ENCODE measurements around the gene PIAS4. TPM values are rescaled to one million over a fixed set of nuclear protein-coding genes. Genes with fewer than 3 reads are reported as not detected.

PIAS4 gene
- total and polyA plus RNA-seq, 10 of the 15 experiments (the other 5 are each of a cell fraction or from before 2014, with no cell fraction given) = 0.13 to 25.1 (median 11.3) TPM

- Histone ChIP-seq H3K4me1 (ENCODE audit: control insufficient read depth, insufficient read depth, low read length) (peaks cover 21% of the 10 kb centered on the region), H3K4me3 (peak overlapping the region; percentile 97)
- SMC1A ChIA-PET (ENCODE audit: uncharacterized antibody, unreplicated experiment) = interaction anchor here (1.0 to 1.8 kb wide), 13 partner anchors 10 to 225 kb away, joined by 3 to 9 read pairs (median 5); partner anchors contain the start of genes APBA3 and DAPK3
- TF ChIP-seq NBN (IDR thresholded peaks at IDR 0.05) (no peak), ZNF217 (IDR thresholded peaks at IDR 0.05) (peak; percentile 78; the same call in 1 of the 2 replicates), RCOR1 (conservative IDR thresholded peaks at IDR 0.05; ENCODE audit: low read depth, low read length) (no peak), HDGF (IDR thresholded peaks at IDR 0.05) (no peak), NR2F1 (conservative IDR thresholded peaks at IDR 0.05) (no peak), TCF7 (IDR thresholded peaks at IDR 0.05; ENCODE audit: borderline replicate concordance) (no peak), E2F8 (IDR thresholded peaks at IDR 0.05; ENCODE audit: low read depth, partially characterized antibody) (no peak), MYB (IDR thresholded peaks at IDR 0.05; ENCODE audit: borderline replicate concordance, low read depth, low read length) (no peak), ZNF592 (IDR thresholded peaks at IDR 0.05) (no peak), SMC3 (IDR thresholded peaks at IDR 0.05; ENCODE audit: borderline replicate concordance, low read length) (peak; percentile 55; the same call in 1 of the 2 replicates), TCF3 (IDR thresholded peaks at IDR 0.05; ENCODE audit: borderline replicate concordance, insufficient read depth, low read depth, low read length) (no peak), ZNF24 (IDR thresholded peaks at IDR 0.05) (peak; percentile 71; the same call in 1 of the 2 replicates), CBX5 (IDR thresholded peaks at IDR 0.05; ENCODE audit: low read depth) (no peak), TAF1 (IDR thresholded peaks at IDR 0.05; ENCODE audit: borderline replicate concordance, low read depth, low read length) (no peak), EP300 (IDR thresholded peaks at IDR 0.05; ENCODE audit: borderline replicate concordance in 1 of 2, control insufficient read depth in 1 of 2, low read depth in 2 of 2, low read length in 2 of 2) (peak; percentile 4 to 38; a peak in 1 of 4 replicates)
Observed at GRCh38 chr19:3986260-3987041, 21.1 kb upstream of the PIAS4 start.

More at GRCh38 chr19:3986260-3987041, 21.1 kb upstream of the PIAS4 start:
- in situ Hi-C loops (cut with MboI) (loop anchor here (5.0 kb wide), 1 partner anchor 196 kb away; the partner anchor contains the start of genes ANKRD24 and SIRT6), intact Hi-C loops (cut with micrococcal nuclease; ENCODE audit: unreplicated experiment) (loop anchor here (1.0 to 5.0 kb wide), 6 partner anchors 81 to 416 kb away; partner anchors contain the start of genes CHAF1A, MAP2K2, SH3GL1 and ZBTB7A)
- RAD21 ChIA-PET (ENCODE audit: unreplicated experiment) = interaction anchor here (0.6 to 1.6 kb wide), 10 partner anchors 9 to 802 kb away, joined by 3 to 13 read pairs (median 4); partner anchors contain the start of gene DAPK3
- Histone ChIP-seq H4K20me1 (ENCODE audit: control insufficient read depth, insufficient read depth) (peaks cover 25% of the 10 kb centered on the region), H3K36me3 (ENCODE audit: control insufficient read depth in 2 of 2, insufficient read depth in 2 of 2, low read length in 1 of 2) (peaks cover 24 to 27% of the 10 kb centered on the region in 2 experiments), H3K9ac (ENCODE audit: control insufficient read depth, insufficient read depth, low read length) (peak overlapping the region; percentile 60; the same call in 1 of the 2 replicates), H3K27me3 (replicated peaks in 1 of 2; ENCODE audit: control insufficient read depth in 2 of 2, insufficient read depth in 2 of 2, low read length in 1 of 2) (no peaks in the 10 kb centered on the region), H2AFZ (ENCODE audit: control insufficient read depth, low read depth, low read length) (peak overlapping the region; percentile 76), H3K27ac (ENCODE audit: control insufficient read depth, insufficient read depth) (peak overlapping the region; percentile 64), H3K79me2 (ENCODE audit: control insufficient read depth, insufficient read depth, low read length) (peaks cover 40% of the 10 kb centered on the region), H3K4me2 (ENCODE audit: control insufficient read depth, insufficient read depth) (peak overlapping the region; percentile 99), H3K9me3 (replicated peaks; ENCODE audit: control insufficient read depth, insufficient read depth, low read length) (no peaks in the 10 kb centered on the region)
- 2% methylated on average over 21 of the region's 21 CpGs for WGBS (ENCODE audit: insufficient coverage, insufficient replicate concordance, low lambda C conversion rate, missing lambda C conversion rate)
- peak; percentile 77 for FAIRE-seq
- ATAC-seq = peak; percentile 57
- no TSS peak for BruUV-seq (replicated peaks)
- POLR2A ChIA-PET = interaction anchor here (0.8 to 2.0 kb wide), 10 partner anchors 15 to 246 kb away, joined by 3 to 12 read pairs (median 6); partner anchors contain the start of genes CREB3L3 and DAPK3
- CTCF ChIA-PET = interaction anchor here (0.8 to 4.8 kb wide), 18 partner anchors 14 to 243 kb away, joined by 3 to 66 read pairs (median 6); partner anchors contain the start of genes CREB3L3, DAPK3, EBI3 and MRPL54
- peak; percentile 56 for DNase-seq (ENCODE audit: low read depth, low spot score)
